HG02943 (cell line): ENCODE results near the gene RCHY1.
A peak's percentile ranks its signal among the peaks of the same experiment; 100 is the strongest.
"Not testable (repeated sequence)": the region's sequence is repeated elsewhere in the genome, so short reads cannot be mapped to it uniquely, and the experiment has no call there.

Source experiments
- ATAC-seq: cut with Tn5 transposase; IDR thresholded peaks from one replicate; pipeline ENCODE4 v1.9.1; 2021; ENCODE audit warnings: mild to moderate bottlenecking, low read depth, moderate library complexity; ENCODE audit not compliant: unreplicated experiment

Gene RCHY1

GRCh38 chr4:75519452-75519851, 5.2 kb upstream of the RCHY1 start:
- not testable (repeated sequence) for ATAC-seq

- no peak for ATAC-seq
Observed at GRCh38 chr4:75516144-75516543, 1.9 kb upstream of the RCHY1 start.

- ATAC-seq, result peak; percentile 4
Observed at GRCh38 chr4:75514949-75515612, 878 bp upstream of the RCHY1 start.

GRCh38 chr4:75513526-75514130, 575 bp downstream of the RCHY1 start:
- no peak for ATAC-seq

GRCh38 chr4:75512386-75513211, 1.6 kb downstream of the RCHY1 start:
- no peak for ATAC-seq

GRCh38 chr4:75511841-75512240, 2.4 kb downstream of the RCHY1 start:
- ATAC-seq, result no peak

GRCh38 chr4:75509592-75509991, 4.6 kb downstream of the RCHY1 start:
- not testable (repeated sequence) for ATAC-seq

GRCh38 chr4:75505630-75506029, 8.6 kb downstream of the RCHY1 start:
- ATAC-seq, result no peak

- ATAC-seq, result no peak
Observed at GRCh38 chr4:75502671-75503070, 11.5 kb downstream of the RCHY1 start.

GRCh38 chr4:75499900-75500299, 14.3 kb downstream of the RCHY1 start:
- ATAC-seq, result no peak

- ATAC-seq, result no peak
Observed at GRCh38 chr4:75498041-75498440, 16.2 kb downstream of the RCHY1 start.

GRCh38 chr4:75497133-75497532, 17.1 kb downstream of the RCHY1 start:
- ATAC-seq, result no peak

- no peak for ATAC-seq
Observed at GRCh38 chr4:75496406-75496805, 17.8 kb downstream of the RCHY1 start.

- ATAC-seq, result no peak
Observed at GRCh38 chr4:75495476-75495875, 18.7 kb downstream of the RCHY1 start.

- ATAC-seq, result no peak
Observed at GRCh38 chr4:75494563-75494962, 19.6 kb downstream of the RCHY1 start.

GRCh38 chr4:75490155-75490554, 24.0 kb downstream of the RCHY1 start:
- ATAC-seq, result no peak

GRCh38 chr4:75484190-75484589, 30.0 kb downstream of the RCHY1 start:
- no peak for ATAC-seq

- no peak for ATAC-seq
Observed at GRCh38 chr4:75477201-75477600, 37.0 kb downstream of the RCHY1 start.

GRCh38 chr4:75470738-75471137, 43.5 kb downstream of the RCHY1 start:
- ATAC-seq, result no peak

GRCh38 chr4:75469896-75470295, 44.3 kb downstream of the RCHY1 start:
- ATAC-seq, result no peak

- no peak for ATAC-seq
Observed at GRCh38 chr4:75457365-75457764, 56.8 kb downstream of the RCHY1 start.

- no peak for ATAC-seq
Observed at GRCh38 chr4:75434105-75434504, 80.1 kb downstream of the RCHY1 start.
